ENCODE data around the gene SUMO3. TPM values are rescaled to one million over a fixed set of nuclear protein-coding genes. Genes with fewer than 3 reads are reported as not detected.
"Not testable (repeated sequence)": the region's sequence is repeated elsewhere in the genome, so short reads cannot be mapped to it uniquely, and the experiment has no call there.

SUMO3 gene
- total and polyA plus RNA-seq, 2 donors, result 33.7 to 84.2 TPM

- 82% methylated on average over 10 of the region's 10 CpGs for WGBS
- peaks cover 1% of the 10 kb centered on the region for H3K4me1 ChIP-seq (ENCODE audit: insufficient read depth)
- no peak overlapping the region for H3K4me3 ChIP-seq (ENCODE audit: low read depth, low read length)
- no peak for DNase-seq (ENCODE audit: extremely low spot score)
- H3K27ac ChIP-seq (ENCODE audit: low read depth), result no peak overlapping the region
- no peaks in the 10 kb centered on the region for H3K36me3 ChIP-seq (ENCODE audit: insufficient read depth)
Observed at GRCh38 chr21:44842087-44842486, 24.2 kb upstream of the SUMO3 start.

GRCh38 chr21:44840771-44841170 lies 22.9 kb upstream of the SUMO3 start:
- Histone ChIP-seq H3K27ac (ENCODE audit: low read depth) (no peak overlapping the region), H3K4me3 (ENCODE audit: low read depth, low read length) (no peak overlapping the region), H3K4me1 (ENCODE audit: insufficient read depth) (peaks cover 1% of the 10 kb centered on the region), H3K36me3 (ENCODE audit: insufficient read depth) (no peaks in the 10 kb centered on the region)
- WGBS, result 79% methylated on average over 11 of the region's 11 CpGs
- no peak for DNase-seq (ENCODE audit: extremely low spot score)

- Histone ChIP-seq H3K4me1 (ENCODE audit: insufficient read depth) (no peaks in the 10 kb centered on the region), H3K27ac (ENCODE audit: low read depth) (no peak overlapping the region), H3K4me3 (ENCODE audit: low read depth, low read length) (no peak overlapping the region), H3K36me3 (ENCODE audit: insufficient read depth) (no peaks in the 10 kb centered on the region)
- 93% methylated on average over 9 of the region's 9 CpGs for WGBS
- no peak for DNase-seq (ENCODE audit: extremely low spot score)
Observed at GRCh38 chr21:44838951-44839350, 21.1 kb upstream of the SUMO3 start.

- DNase-seq (ENCODE audit: extremely low spot score), result no peak
- Histone ChIP-seq H3K4me1 (ENCODE audit: insufficient read depth) (no peaks in the 10 kb centered on the region), H3K36me3 (ENCODE audit: insufficient read depth) (no peaks in the 10 kb centered on the region), H3K27ac (ENCODE audit: low read depth) (no peak overlapping the region), H3K4me3 (ENCODE audit: low read depth, low read length) (no peak overlapping the region)
- WGBS, result 87% methylated on average over 30 of the region's 30 CpGs
Observed at GRCh38 chr21:44838039-44838895, 20.4 kb upstream of the SUMO3 start.

GRCh38 chr21:44837537-44837936 lies 19.7 kb upstream of the SUMO3 start:
- DNase-seq (ENCODE audit: extremely low spot score), result no peak
- no peaks in the 10 kb centered on the region for H3K36me3 ChIP-seq (ENCODE audit: insufficient read depth)
- no peaks in the 10 kb centered on the region for H3K4me1 ChIP-seq (ENCODE audit: insufficient read depth)
- H3K4me3 ChIP-seq (ENCODE audit: low read depth, low read length), result no peak overlapping the region
- H3K27ac ChIP-seq (ENCODE audit: low read depth), result no peak overlapping the region
- 87% methylated on average over 13 of the region's 13 CpGs for WGBS

GRCh38 chr21:44836666-44837471 lies 19.0 kb upstream of the SUMO3 start:
- 65% methylated on average over 37 of the region's 37 CpGs for WGBS
- DNase-seq (ENCODE audit: extremely low spot score), result peak; percentile 18
- H3K27ac ChIP-seq (ENCODE audit: low read depth), result no peak overlapping the region
- no peaks in the 10 kb centered on the region for H3K36me3 ChIP-seq (ENCODE audit: insufficient read depth)
- H3K4me1 ChIP-seq (ENCODE audit: insufficient read depth), result no peaks in the 10 kb centered on the region
- no peak overlapping the region for H3K4me3 ChIP-seq (ENCODE audit: low read depth, low read length)

GRCh38 chr21:44836349-44836665 lies 18.4 kb upstream of the SUMO3 start:
- WGBS, result 48% methylated on average over 3 of the region's 3 CpGs
- H3K27ac ChIP-seq (ENCODE audit: low read depth), result no peak overlapping the region
- H3K36me3 ChIP-seq (ENCODE audit: insufficient read depth), result no peaks in the 10 kb centered on the region
- no peak for DNase-seq (ENCODE audit: extremely low spot score)
- H3K4me3 ChIP-seq (ENCODE audit: low read depth, low read length), result no peak overlapping the region
- H3K4me1 ChIP-seq (ENCODE audit: insufficient read depth), result no peaks in the 10 kb centered on the region

GRCh38 chr21:44835647-44835973 lies 17.7 kb upstream of the SUMO3 start:
- Histone ChIP-seq H3K36me3 (ENCODE audit: insufficient read depth) (no peaks in the 10 kb centered on the region), H3K27ac (ENCODE audit: low read depth) (no peak overlapping the region), H3K4me1 (ENCODE audit: insufficient read depth) (no peaks in the 10 kb centered on the region), H3K4me3 (ENCODE audit: low read depth, low read length) (no peak overlapping the region)
- no peak for DNase-seq (ENCODE audit: extremely low spot score)
- 75% methylated on average over 8 of the region's 8 CpGs for WGBS

GRCh38 chr21:44834951-44835646 lies 17.2 kb upstream of the SUMO3 start:
- Histone ChIP-seq H3K4me3 (ENCODE audit: low read depth, low read length) (no peak overlapping the region), H3K36me3 (ENCODE audit: insufficient read depth) (no peaks in the 10 kb centered on the region), H3K4me1 (ENCODE audit: insufficient read depth) (no peaks in the 10 kb centered on the region), H3K27ac (ENCODE audit: low read depth) (no peak overlapping the region)
- no peak for DNase-seq (ENCODE audit: extremely low spot score)
- WGBS, result 82% methylated on average over 29 of the region's 29 CpGs

GRCh38 chr21:44834231-44834950 lies 16.5 kb upstream of the SUMO3 start:
- 86% methylated on average over 26 of the region's 26 CpGs for WGBS
- H3K4me1 ChIP-seq (ENCODE audit: insufficient read depth), result no peaks in the 10 kb centered on the region
- no peak for DNase-seq (ENCODE audit: extremely low spot score)
- H3K27ac ChIP-seq (ENCODE audit: low read depth), result no peak overlapping the region
- H3K4me3 ChIP-seq (ENCODE audit: low read depth, low read length), result no peak overlapping the region
- no peaks in the 10 kb centered on the region for H3K36me3 ChIP-seq (ENCODE audit: insufficient read depth)

- no peaks in the 10 kb centered on the region for H3K36me3 ChIP-seq (ENCODE audit: insufficient read depth)
- H3K4me3 ChIP-seq (ENCODE audit: low read depth, low read length), result no peak overlapping the region
- H3K4me1 ChIP-seq (ENCODE audit: insufficient read depth), result no peaks in the 10 kb centered on the region
- no peak overlapping the region for H3K27ac ChIP-seq (ENCODE audit: low read depth)
- DNase-seq (ENCODE audit: extremely low spot score), result no peak
- WGBS, result 83% methylated on average over 5 of the region's 5 CpGs
Observed at GRCh38 chr21:44833663-44834062, 15.8 kb upstream of the SUMO3 start.

GRCh38 chr21:44832516-44833255 lies 14.8 kb upstream of the SUMO3 start:
- not testable (repeated sequence) for DNase-seq (ENCODE audit: extremely low spot score); H3K27ac ChIP-seq (ENCODE audit: low read depth); H3K4me3 ChIP-seq (ENCODE audit: low read depth, low read length); H3K4me1 ChIP-seq (ENCODE audit: insufficient read depth); H3K36me3 ChIP-seq (ENCODE audit: insufficient read depth)
- 83% methylated on average over 23 of the region's 23 CpGs for WGBS

All from urinary bladder (tissue), 4 donors.